ENCODE results near the gene ANKRD42. TPM values are rescaled to one million over a fixed set of nuclear protein-coding genes. Genes with fewer than 3 reads are reported as not detected.
A peak's percentile ranks its signal among the peaks of the same experiment; 100 is the strongest.
"Not testable (repeated sequence)": the region's sequence is repeated elsewhere in the genome, so short reads cannot be mapped to it uniquely, and the experiment has no call there.

Gene ANKRD42
- total RNA-seq, 2 experiments from 2014 or later = 1.6 to 1.9 TPM

GRCh38 chr11:83187465-83187864, 6.0 kb upstream of the ANKRD42 start:
- Mint-ChIP-seq H3K27me3 (no peaks in the 10 kb centered on the region), H3K36me3 (peaks cover 44% of the 10 kb centered on the region), H3K9me3 (ENCODE audit: low read depth) (no peaks in the 10 kb centered on the region), H3K4me3 (no peak overlapping the region), H3K27ac (no peak overlapping the region), H3K4me1 (peaks cover 7% of the 10 kb centered on the region)
- CTCF ChIA-PET = no interaction called here
- ATAC-seq = no peak
- DNase-seq = no peak

GRCh38 chr11:83191491-83191890, 2.0 kb upstream of the ANKRD42 start:
- ATAC-seq (no peak), DNase-seq (no peak)
- CTCF ChIA-PET = interaction anchor here (2.1 kb wide), 1 partner anchor 10 kb away, joined by 5 read pairs; no protein-coding TSS in a partner anchor
- peaks cover 23% of the 10 kb centered on the region for H3K36me3 Mint-ChIP-seq
- no peaks in the 10 kb centered on the region for H3K27me3 Mint-ChIP-seq
- H3K4me1 Mint-ChIP-seq = peaks cover 32% of the 10 kb centered on the region
- no peak overlapping the region for H3K4me3 Mint-ChIP-seq
- H3K9me3 Mint-ChIP-seq (ENCODE audit: low read depth) = no peaks in the 10 kb centered on the region
- peak overlapping the region; percentile 45 for H3K27ac Mint-ChIP-seq

GRCh38 chr11:83191986-83192385, 1.5 kb upstream of the ANKRD42 start:
- Mint-ChIP-seq H3K27me3 (no peaks in the 10 kb centered on the region), H3K4me3 (peak overlapping the region; percentile 98), H3K4me1 (peaks cover 33% of the 10 kb centered on the region), H3K27ac (peak overlapping the region; percentile 97), H3K36me3 (peaks cover 20% of the 10 kb centered on the region), H3K9me3 (ENCODE audit: low read depth) (no peaks in the 10 kb centered on the region)
- CTCF ChIA-PET = interaction anchor here (2.1 kb wide), 1 partner anchor 11 kb away, joined by 5 read pairs; no protein-coding TSS in a partner anchor
- no peak for ATAC-seq
- no peak for DNase-seq

DNA sequence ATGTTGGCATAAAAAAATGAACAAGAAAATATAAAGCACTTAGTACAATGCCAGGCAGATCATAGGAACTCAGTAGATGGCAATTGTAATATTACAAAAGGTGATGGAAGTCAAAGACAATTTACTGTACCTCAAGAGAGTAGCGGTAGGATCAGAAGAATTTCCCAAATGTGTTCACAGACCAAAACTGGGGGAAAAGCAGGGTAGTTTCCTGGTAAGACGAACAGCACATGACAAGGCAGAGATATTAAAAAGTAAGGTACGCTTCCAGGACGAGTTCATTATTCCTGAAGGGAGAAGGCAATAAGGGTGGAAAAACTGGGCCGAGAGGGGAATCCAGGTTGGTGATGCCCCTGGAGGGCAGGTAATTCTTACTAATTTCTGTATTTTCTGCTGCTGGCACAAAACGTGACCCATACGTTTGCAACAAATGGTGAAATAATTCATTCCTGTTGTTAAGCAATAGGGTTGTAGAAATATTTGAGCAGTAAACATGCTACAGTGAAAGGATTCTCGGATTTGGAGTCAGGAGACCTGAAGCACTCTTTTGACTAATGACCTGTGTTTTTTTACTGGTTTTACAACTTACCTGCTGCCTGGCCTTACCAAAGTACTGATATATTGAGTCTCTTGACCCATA, 786 bp upstream of the ANKRD42 start:
- peaks cover 34% of the 10 kb centered on the region for H3K4me1 Mint-ChIP-seq
- peak overlapping the region; percentile 98 for H3K4me3 Mint-ChIP-seq
- DNase-seq = no peak
- CTCF ChIA-PET = no interaction called here
- peak overlapping the region; percentile 97 for H3K27ac Mint-ChIP-seq
- no peak for ATAC-seq
- H3K27me3 Mint-ChIP-seq = no peaks in the 10 kb centered on the region
- peaks cover 14% of the 10 kb centered on the region for H3K36me3 Mint-ChIP-seq
- H3K9me3 Mint-ChIP-seq (ENCODE audit: low read depth) = no peaks in the 10 kb centered on the region

- ATAC-seq (peak; percentile 66), DNase-seq (peak; percentile 81)
- Mint-ChIP-seq H3K27me3 (no peaks in the 10 kb centered on the region), H3K4me3 (peak overlapping the region; percentile 98), H3K27ac (peak overlapping the region; percentile 97), H3K36me3 (peaks cover 11% of the 10 kb centered on the region), H3K4me1 (peaks cover 34% of the 10 kb centered on the region), H3K9me3 (ENCODE audit: low read depth) (no peaks in the 10 kb centered on the region)
- CTCF ChIA-PET = interaction anchor here (1.3 to 2.5 kb wide), 4 partner anchors 8 to 294 kb away, joined by 3 to 12 read pairs (median 3); partner anchors contain the start of gene PRCP
Measured at GRCh38 chr11:83194281-83195142, 1.0 kb downstream of the ANKRD42 start.

DNA sequence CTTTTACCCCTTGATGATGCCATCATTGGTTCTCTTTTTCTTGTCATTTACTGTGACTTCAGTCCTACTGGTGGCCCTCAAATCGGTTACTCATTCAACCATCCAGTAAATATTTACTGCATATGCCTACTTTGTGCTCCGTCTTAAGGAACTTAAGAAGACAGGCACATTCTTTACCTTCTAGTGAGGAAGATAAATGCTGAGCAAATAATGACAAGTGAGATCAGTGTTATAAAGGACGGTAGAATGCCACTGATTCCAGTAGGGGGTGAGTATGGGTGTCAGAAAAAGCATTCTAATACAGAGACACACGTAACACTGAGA, 1.6 kb downstream of the ANKRD42 start:
- Mint-ChIP-seq H3K4me1 (peaks cover 34% of the 10 kb centered on the region), H3K36me3 (peaks cover 9% of the 10 kb centered on the region), H3K27me3 (no peaks in the 10 kb centered on the region), H3K27ac (peak overlapping the region; percentile 97), H3K9me3 (ENCODE audit: low read depth) (no peaks in the 10 kb centered on the region), H3K4me3 (peak overlapping the region; percentile 98)
- DNase-seq = no peak
- no peak for ATAC-seq
- CTCF ChIA-PET = interaction anchor here (1.4 to 2.5 kb wide), 2 partner anchors 54 to 190 kb away, joined by 3 to 12 read pairs; no protein-coding TSS in a partner anchor

- CTCF ChIA-PET = interaction anchor here (1.4 to 2.5 kb wide), 2 partner anchors 54 to 191 kb away, joined by 3 to 12 read pairs; no protein-coding TSS in a partner anchor
- Mint-ChIP-seq H3K36me3 (peaks cover 9% of the 10 kb centered on the region), H3K4me3 (no peak overlapping the region), H3K9me3 (ENCODE audit: low read depth) (no peaks in the 10 kb centered on the region), H3K27ac (no peak overlapping the region), H3K4me1 (peaks cover 34% of the 10 kb centered on the region), H3K27me3 (no peaks in the 10 kb centered on the region)
- no peak for ATAC-seq
- no peak for DNase-seq
Measured at GRCh38 chr11:83195649-83196048, 2.1 kb downstream of the ANKRD42 start.

- Mint-ChIP-seq H3K4me3 (no peak overlapping the region), H3K36me3 (peaks cover 6% of the 10 kb centered on the region), H3K27me3 (no peaks in the 10 kb centered on the region), H3K27ac (no peak overlapping the region), H3K9me3 (ENCODE audit: low read depth) (no peaks in the 10 kb centered on the region), H3K4me1 (peaks cover 14% of the 10 kb centered on the region)
- ATAC-seq (no peak), DNase-seq (no peak)
- CTCF ChIA-PET = no interaction called here
Measured at GRCh38 chr11:83200035-83200434, 6.5 kb downstream of the ANKRD42 start.

GRCh38 chr11:83205608-83206185, 12.2 kb downstream of the ANKRD42 start:
- no peak for ATAC-seq
- H3K27ac Mint-ChIP-seq = no peak overlapping the region
- no peaks in the 10 kb centered on the region for H3K9me3 Mint-ChIP-seq (ENCODE audit: low read depth)
- no peak overlapping the region for H3K4me3 Mint-ChIP-seq
- peaks cover 4% of the 10 kb centered on the region for H3K36me3 Mint-ChIP-seq
- CTCF ChIA-PET = interaction anchor here (1.2 kb wide), 1 partner anchor 44 kb away, joined by 3 read pairs; no protein-coding TSS in a partner anchor
- no peak for DNase-seq
- H3K27me3 Mint-ChIP-seq = no peaks in the 10 kb centered on the region
- no peaks in the 10 kb centered on the region for H3K4me1 Mint-ChIP-seq

DNA sequence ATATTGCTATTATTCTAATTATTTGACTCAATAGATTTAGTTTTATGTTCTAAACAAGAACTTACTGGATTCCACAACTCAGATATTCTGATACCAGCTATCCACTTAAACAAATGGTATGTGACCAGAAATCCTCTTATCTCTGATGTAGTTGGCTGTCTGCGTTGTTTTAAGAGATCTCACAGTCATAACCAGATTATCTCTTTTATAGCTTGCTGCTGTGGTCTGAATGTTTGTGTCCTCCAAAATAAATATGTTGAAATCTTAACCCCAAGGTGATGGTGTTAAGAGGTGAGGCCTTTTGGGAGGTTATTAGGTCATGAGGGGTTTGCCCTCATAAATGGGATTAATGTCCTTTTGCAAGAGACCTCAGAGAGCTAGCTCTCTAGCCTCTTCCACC, 12.7 kb downstream of the ANKRD42 start:
- no peaks in the 10 kb centered on the region for H3K9me3 Mint-ChIP-seq (ENCODE audit: low read depth)
- no peaks in the 10 kb centered on the region for H3K27me3 Mint-ChIP-seq
- no peak overlapping the region for H3K4me3 Mint-ChIP-seq
- ATAC-seq (no peak), DNase-seq (no peak)
- no peaks in the 10 kb centered on the region for H3K4me1 Mint-ChIP-seq
- peaks cover 4% of the 10 kb centered on the region for H3K36me3 Mint-ChIP-seq
- CTCF ChIA-PET = interaction anchor here (0.7 to 1.2 kb wide), 2 partner anchors 43 to 339 kb away, joined by 3 read pairs; no protein-coding TSS in a partner anchor
- no peak overlapping the region for H3K27ac Mint-ChIP-seq

DNA sequence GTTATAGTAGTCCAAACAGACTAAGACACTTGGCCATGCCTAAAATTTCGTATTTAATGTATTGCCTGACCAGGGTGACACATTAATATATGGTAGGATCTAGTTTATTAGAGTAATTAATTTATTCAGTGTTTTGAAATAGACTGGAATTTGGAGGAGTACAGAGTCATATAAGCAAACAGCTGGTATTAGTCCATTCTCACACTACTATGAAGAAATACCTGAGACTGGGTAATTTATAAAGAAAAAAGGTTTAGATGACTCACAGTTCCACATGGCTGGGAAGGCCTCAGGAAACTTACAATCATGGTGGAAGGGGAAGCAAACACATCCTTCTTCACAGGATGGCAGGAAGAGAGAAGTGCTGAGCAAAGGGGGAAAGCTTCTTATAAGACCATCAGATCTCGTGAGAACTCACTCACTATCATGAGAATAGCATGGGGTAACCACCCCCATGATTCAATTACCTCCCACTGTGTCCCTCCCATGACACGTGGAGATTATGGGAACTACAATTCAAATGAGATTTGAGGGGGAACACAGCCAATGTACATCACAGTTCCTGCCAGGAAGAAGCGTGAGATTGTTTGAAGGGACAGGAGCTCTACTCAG, 13.4 kb downstream of the ANKRD42 start:
- not testable (repeated sequence) for H3K4me3 Mint-ChIP-seq, H3K27ac Mint-ChIP-seq
- CTCF ChIA-PET = interaction anchor here (0.7 to 1.2 kb wide), 2 partner anchors 43 to 340 kb away, joined by 3 read pairs; no protein-coding TSS in a partner anchor

DNA sequence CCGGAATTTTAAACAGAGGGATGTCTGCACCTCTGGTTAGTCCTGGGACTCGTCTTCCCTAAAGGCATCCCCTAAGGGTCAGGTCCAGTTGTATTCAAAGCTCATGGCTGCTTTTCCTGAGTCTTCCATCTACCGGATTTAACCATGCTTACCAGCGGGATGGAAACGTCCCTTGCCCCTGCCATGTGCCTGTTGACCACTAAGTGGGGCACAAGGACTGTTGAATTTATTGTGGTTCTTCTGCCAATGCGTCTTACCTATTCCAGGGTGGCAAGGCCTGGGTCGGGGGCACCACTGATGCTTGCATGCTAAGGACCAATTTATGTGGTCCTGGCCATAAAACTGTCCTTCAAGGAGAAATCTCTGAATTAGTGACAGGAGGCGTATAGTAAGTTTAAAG, 25.6 kb downstream of the ANKRD42 start:
- H3K4me1 Mint-ChIP-seq = no peaks in the 10 kb centered on the region
- CTCF ChIA-PET = no interaction called here
- no peaks in the 10 kb centered on the region for H3K36me3 Mint-ChIP-seq
- no peak overlapping the region for H3K4me3 Mint-ChIP-seq
- no peak for ATAC-seq
- H3K27ac Mint-ChIP-seq = no peak overlapping the region
- no peaks in the 10 kb centered on the region for H3K9me3 Mint-ChIP-seq (ENCODE audit: low read depth)
- no peak for DNase-seq
- no peaks in the 10 kb centered on the region for H3K27me3 Mint-ChIP-seq

More for the DNA sequence above, 13.4 kb downstream of the ANKRD42 start:
- ATAC-seq; H3K4me1 Mint-ChIP-seq; DNase-seq; H3K27me3 Mint-ChIP-seq; H3K36me3 Mint-ChIP-seq; H3K9me3 Mint-ChIP-seq (ENCODE audit: low read depth): not testable (repeated sequence)

- CTCF ChIA-PET = no interaction called here
- Mint-ChIP-seq H3K27me3 (no peaks in the 10 kb centered on the region), H3K9me3 (ENCODE audit: low read depth) (no peaks in the 10 kb centered on the region), H3K4me1 (no peaks in the 10 kb centered on the region), H3K4me3 (no peak overlapping the region), H3K27ac (no peak overlapping the region), H3K36me3 (no peaks in the 10 kb centered on the region)
- ATAC-seq (no peak), DNase-seq (no peak)
Measured at GRCh38 chr11:83220260-83220659, 26.7 kb downstream of the ANKRD42 start.

Measured in activated CD8-positive, alpha-beta memory T cell treated with anti-CD3 and anti-CD28 coated beads, Interleukin-2, amount 10 ng/mL, durations not matched to agents 7 days and 5 days (primary cell).